GM23248 (cell line): Measurements from ENCODE around the gene ZKSCAN1.

ENCODE experiments used
- EZH2 ChIP-seq: fragments of 200-600 bp; sonication (generic); IDR thresholded peaks from 2 replicates; pipeline ENCODE4 v1.6.1; 2018; ENCODE audit warnings: antibody characterized with exemption, mild to moderate bottlenecking; ENCODE audit not compliant: insufficient read depth, poor library complexity, severe bottlenecking
- EZH2phosphoT487 ChIP-seq: fragments of 200-600 bp; sonication (generic); IDR thresholded peaks from 2 replicates; pipeline ENCODE4 v1.6.1; 2018; ENCODE audit warnings: antibody characterized with exemption, moderate library complexity, mild to moderate bottlenecking, low read depth; ENCODE audit not compliant: insufficient read depth

GRCh38 chr7:100071018-100071723 lies 55.8 kb downstream of the ZKSCAN1 start:
- TF ChIP-seq EZH2 (no peak), EZH2phosphoT487 (no peak)
